Esophagus mucosa (tissue), 1 donor: ENCODE results near the gene DYNC1I1. TPM values are rescaled to one million over a fixed set of nuclear protein-coding genes. Genes with fewer than 3 reads are reported as not detected.
"Not testable (repeated sequence)": the region's sequence is repeated elsewhere in the genome, so short reads cannot be mapped to it uniquely, and the experiment has no call there.

Experiments
- ATAC-seq: fragments of 200-7000 bp; cut with Tn5 transposase; one replicate; pipeline ENCODE4 v1.9.1; 2020
- total RNA-seq: library from RNA; stranded (reverse); gene quantifications from one replicate; pipeline ENCODE4 v1.2.4, GENCODE V29; 2023
- donor health status: DM: yes; HTN: yes; CAD: no.

Gene DYNC1I1
- total RNA-seq, 1 donor from 2014 or later = 7.4 TPM

GRCh38 chr7:95910341-95910740 lies 138.0 kb downstream of the DYNC1I1 start:
- no peak for ATAC-seq

GRCh38 chr7:95915731-95916130 lies 143.4 kb downstream of the DYNC1I1 start:
- ATAC-seq = no peak

- ATAC-seq = peak; percentile 64
Observed at GRCh38 chr7:95916573-95917297, 144.4 kb downstream of the DYNC1I1 start.

- no peak for ATAC-seq
Observed at GRCh38 chr7:95917634-95918033, 145.3 kb downstream of the DYNC1I1 start.

- no peak for ATAC-seq
Observed at GRCh38 chr7:95919556-95919955, 147.2 kb downstream of the DYNC1I1 start.

- no peak for ATAC-seq
Observed at GRCh38 chr7:95921543-95921942, 149.2 kb downstream of the DYNC1I1 start.

- no peak for ATAC-seq
Observed at GRCh38 chr7:95922191-95922590, 149.8 kb downstream of the DYNC1I1 start.

- ATAC-seq = no peak
Observed at GRCh38 chr7:95925236-95925635, 152.9 kb downstream of the DYNC1I1 start.

- no peak for ATAC-seq
Observed at GRCh38 chr7:95925971-95926370, 153.6 kb downstream of the DYNC1I1 start.

GRCh38 chr7:95927756-95928155 lies 155.4 kb downstream of the DYNC1I1 start:
- ATAC-seq = no peak

- ATAC-seq = no peak
Observed at GRCh38 chr7:95929710-95930280, 157.4 kb downstream of the DYNC1I1 start.

GRCh38 chr7:95931460-95932232 lies 159.3 kb downstream of the DYNC1I1 start:
- no peak for ATAC-seq

GRCh38 chr7:95933618-95934017 lies 161.3 kb downstream of the DYNC1I1 start:
- no peak for ATAC-seq

GRCh38 chr7:95944867-95945266 lies 172.5 kb downstream of the DYNC1I1 start:
- ATAC-seq = not testable (repeated sequence)

- peak; percentile 48 for ATAC-seq
Observed at GRCh38 chr7:95950698-95951097, 178.3 kb downstream of the DYNC1I1 start.

- ATAC-seq = no peak
Observed at GRCh38 chr7:95951531-95951930, 179.2 kb downstream of the DYNC1I1 start.

- no peak for ATAC-seq
Observed at GRCh38 chr7:95951997-95952795, 179.8 kb downstream of the DYNC1I1 start.

- ATAC-seq = no peak
Observed at GRCh38 chr7:95952851-95953250, 180.5 kb downstream of the DYNC1I1 start.

GRCh38 chr7:95955748-95956147 lies 183.4 kb downstream of the DYNC1I1 start:
- ATAC-seq = no peak

- ATAC-seq = no peak
Observed at GRCh38 chr7:95957510-95957909, 185.2 kb downstream of the DYNC1I1 start.

- ATAC-seq = no peak
Observed at GRCh38 chr7:95960706-95961244, 188.4 kb downstream of the DYNC1I1 start.

GRCh38 chr7:95963446-95963990 lies 191.2 kb downstream of the DYNC1I1 start:
- no peak for ATAC-seq
